Thyroid gland (tissue), 4 donors: ENCODE results near the gene RTTN. TPM values are rescaled to one million over a fixed set of nuclear protein-coding genes. Genes with fewer than 3 reads are reported as not detected.
"Not testable (repeated sequence)": the region's sequence is repeated elsewhere in the genome, so short reads cannot be mapped to it uniquely, and the experiment has no call there.

Source experiments
- DNase-seq, 2 donors: peaks; one replicate each; pipeline ENCODE4 v3.0.0-alpha.2; 2019
- H3K27ac ChIP-seq, 3 donors: fragments of 200-600 bp; sonication (generic); 1 replicate in 2 of 3; 2 replicates in 1 of 3; pipeline ENCODE4 v1.5.1; 2016 to 2019; ENCODE audit warnings: mild to moderate bottlenecking in 1 of 3, moderate library complexity in 1 of 3
- H3K27me3 ChIP-seq: fragments of 200-600 bp; sonication (generic); one replicate; pipeline ENCODE4 v1.5.1; 2019
- H3K36me3 ChIP-seq, 2 donors: fragments of 200-600 bp; sonication (generic); one replicate each; pipeline ENCODE4 v1.5.1; 2016 to 2019
- H3K4me1 ChIP-seq, 2 donors: fragments of 200-600 bp; sonication (generic); one replicate each; pipeline ENCODE4 v1.5.1; 2017 to 2019
- H3K4me3 ChIP-seq, 3 donors: fragments of 200-600 bp; sonication (generic); replicated peaks in 1 of 3; 1 replicate in 2 of 3; 2 replicates in 1 of 3; pipeline ENCODE4 v1.5.1; 2016; ENCODE audit warnings: mild to moderate bottlenecking in 1 of 3
- H3K9me3 ChIP-seq: fragments of 200-600 bp; sonication (generic); one replicate; pipeline ENCODE4 v1.5.1; 2017
- POLR2A ChIP-seq, 2 donors: fragments of 450-650 bp; IDR thresholded peaks; one replicate each; pipeline ENCODE4 v1.6.1; 2017; ENCODE audit warnings: antibody characterized with exemption in 2 of 2, mild to moderate bottlenecking in 2 of 2, moderate library complexity in 1 of 2
- WGBS, 2 donors: methylation state at CpG; one replicate each; pipeline ENCODE4 v1.1.5; 2017; 5-methylcytosine and 5-hydroxymethylcytosine counted together
- intact Hi-C: fragments of 100-400 bp; cut with DNase I; formaldehyde crosslinking; loops from one replicate; pipeline ENCODE4 v1.15.1; 2023
- total RNA-seq, 4 donors: library from RNA; depleted of rRNA; stranded (reverse); fragments of >200 nt; gene quantifications; one replicate each; pipeline ENCODE4 v1.2.3, GENCODE V29; 2016
- TF ChIP-seq, protein P1 (sequence below), 6 experiments: fragments of 200-600 bp in 3 of 6; fragments of 450-650 bp in 3 of 6; sonication (generic) in 3 of 6; IDR thresholded peaks; one replicate each; pipeline ENCODE4 v1.5.1; 2016 to 2019; ENCODE audit warnings: antibody characterized with exemption in 6 of 6, mild to moderate bottlenecking in 2 of 6, inconsistent platforms in 1 of 6, moderate library complexity in 1 of 6

The RTTN gene
- total RNA-seq, 4 donors from 2014 or later = 12.6 to 34.6 (median 19.3) TPM

DNA sequence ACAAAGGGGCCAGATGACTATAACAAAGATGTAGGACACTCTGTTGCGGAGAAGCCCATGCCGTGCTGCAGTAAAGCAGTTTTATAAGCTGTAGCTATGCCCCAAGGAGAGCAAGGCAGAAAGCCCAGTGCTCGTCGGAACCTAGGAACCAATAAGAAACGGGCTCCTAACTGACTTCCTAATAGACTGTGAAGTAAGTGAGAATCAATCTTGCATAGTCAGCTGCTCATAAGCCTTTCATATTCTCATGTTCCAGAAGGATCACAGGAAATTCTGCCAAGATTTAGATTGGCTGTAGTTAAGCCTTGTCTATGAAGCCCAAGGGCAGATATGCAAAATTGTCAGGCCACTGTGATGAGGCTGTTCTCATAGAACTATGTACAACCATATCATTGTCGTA lies 98.4 kb downstream of the RTTN start:
- H3K36me3 ChIP-seq = peaks cover 5 to 7% of the 10 kb centered on the region in 2 donors
- no peaks in the 10 kb centered on the region for H3K4me1 ChIP-seq
- DNase-seq = no peak
- TF ChIP-seq, protein P1, sequence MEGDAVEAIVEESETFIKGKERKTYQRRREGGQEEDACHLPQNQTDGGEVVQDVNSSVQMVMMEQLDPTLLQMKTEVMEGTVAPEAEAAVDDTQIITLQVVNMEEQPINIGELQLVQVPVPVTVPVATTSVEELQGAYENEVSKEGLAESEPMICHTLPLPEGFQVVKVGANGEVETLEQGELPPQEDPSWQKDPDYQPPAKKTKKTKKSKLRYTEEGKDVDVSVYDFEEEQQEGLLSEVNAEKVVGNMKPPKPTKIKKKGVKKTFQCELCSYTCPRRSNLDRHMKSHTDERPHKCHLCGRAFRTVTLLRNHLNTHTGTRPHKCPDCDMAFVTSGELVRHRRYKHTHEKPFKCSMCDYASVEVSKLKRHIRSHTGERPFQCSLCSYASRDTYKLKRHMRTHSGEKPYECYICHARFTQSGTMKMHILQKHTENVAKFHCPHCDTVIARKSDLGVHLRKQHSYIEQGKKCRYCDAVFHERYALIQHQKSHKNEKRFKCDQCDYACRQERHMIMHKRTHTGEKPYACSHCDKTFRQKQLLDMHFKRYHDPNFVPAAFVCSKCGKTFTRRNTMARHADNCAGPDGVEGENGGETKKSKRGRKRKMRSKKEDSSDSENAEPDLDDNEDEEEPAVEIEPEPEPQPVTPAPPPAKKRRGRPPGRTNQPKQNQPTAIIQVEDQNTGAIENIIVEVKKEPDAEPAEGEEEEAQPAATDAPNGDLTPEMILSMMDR (IDR thresholded peaks at IDR 0.05) = no peak
- TF ChIP-seq POLR2A (IDR thresholded peaks at IDR 0.05) = no peak
- 89 to 93% methylated on average over 6 of the region's 6 CpGs for WGBS, 2 donors
- intact Hi-C loops = no loop called here
- H3K4me3 ChIP-seq = no peak overlapping the region
- H3K9me3 ChIP-seq = no peaks in the 10 kb centered on the region
- H3K27me3 ChIP-seq = no peaks in the 10 kb centered on the region
- no peak overlapping the region for H3K27ac ChIP-seq

DNA sequence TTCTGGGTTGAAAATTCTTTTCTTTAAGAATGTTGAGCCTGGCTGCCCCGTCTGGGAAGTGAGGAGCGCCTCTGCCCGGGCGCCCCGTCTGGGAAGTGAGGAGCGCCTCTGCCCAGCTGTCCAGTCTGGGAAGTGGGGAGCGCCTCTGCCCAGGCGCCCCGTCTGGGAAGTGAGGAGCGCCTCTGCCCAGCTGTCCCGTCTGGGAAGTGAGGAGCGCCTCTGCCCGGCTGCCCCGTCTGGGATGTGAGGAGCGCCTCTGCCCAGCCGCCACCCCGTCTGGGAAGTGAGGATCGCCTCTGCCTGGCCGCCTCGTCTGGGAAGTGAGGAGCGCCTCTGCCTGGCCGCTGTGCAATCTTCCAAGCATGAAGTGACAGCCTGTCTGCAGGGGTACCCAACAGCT lies 102.6 kb downstream of the RTTN start:
- H3K4me1 ChIP-seq, DNase-seq, H3K4me3 ChIP-seq, H3K36me3 ChIP-seq, intact Hi-C loops, H3K9me3 ChIP-seq, H3K27me3 ChIP-seq, H3K27ac ChIP-seq: not testable (repeated sequence)
- WGBS, 2 donors = 91 to 99% methylated on average over 14 to 21 of the region's 22 CpGs

DNA sequence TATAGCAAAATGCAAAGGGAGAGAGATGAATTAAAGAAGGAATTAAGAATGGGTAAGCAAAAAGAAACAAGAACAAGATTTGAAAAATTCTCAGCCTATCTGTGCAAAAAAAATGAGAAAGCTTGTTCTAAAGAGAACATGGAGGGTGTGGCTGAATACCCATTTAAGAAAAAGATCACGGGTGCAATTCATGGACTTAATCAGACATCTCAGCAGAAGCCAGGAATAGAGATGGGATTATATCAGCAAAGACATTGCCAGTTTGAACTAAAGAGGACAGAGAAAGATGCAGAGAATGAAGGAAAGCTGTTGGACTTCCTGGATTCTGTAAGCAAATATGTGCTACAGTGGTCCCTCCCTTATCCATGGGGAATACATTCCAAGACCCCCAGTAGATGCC lies 115.6 kb downstream of the RTTN start:
- Histone ChIP-seq H3K27ac (no peak overlapping the region), H3K4me3 (no peak overlapping the region), H3K9me3 (no peaks in the 10 kb centered on the region), H3K4me1 (no peaks in the 10 kb centered on the region), H3K36me3 (no peaks in the 10 kb centered on the region), H3K27me3 (no peaks in the 10 kb centered on the region)
- DNase-seq = no peak
- 82 to 85% methylated on average over 1 of the region's 1 CpG for WGBS, 2 donors
- intact Hi-C loops = no loop called here
- TF ChIP-seq, protein P1 (IDR thresholded peaks at IDR 0.05) = no peak
- TF ChIP-seq POLR2A (IDR thresholded peaks at IDR 0.05) = no peak

DNA sequence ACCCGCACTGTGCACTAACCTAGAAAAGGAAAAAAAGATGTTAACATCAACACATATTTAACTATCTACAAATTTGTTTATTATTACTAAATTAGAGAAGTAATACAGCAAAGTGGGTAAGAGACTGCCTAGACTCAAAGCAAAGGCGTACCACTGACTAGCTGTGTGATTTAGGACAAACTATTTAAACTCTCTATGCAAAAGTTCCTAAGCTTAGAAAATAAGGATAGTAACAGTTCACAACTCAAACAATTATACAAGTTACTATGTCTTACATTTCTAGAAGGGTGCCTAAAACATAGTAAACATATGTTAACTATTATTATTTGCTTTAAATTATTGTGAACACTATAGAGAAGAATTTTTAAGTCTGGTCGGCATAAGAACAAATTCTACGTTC lies 119.4 kb downstream of the RTTN start:
- Histone ChIP-seq H3K9me3 (no peaks in the 10 kb centered on the region), H3K27ac (no peak overlapping the region), H3K27me3 (no peaks in the 10 kb centered on the region), H3K36me3 (no peaks in the 10 kb centered on the region), H3K4me1 (no peaks in the 10 kb centered on the region), H3K4me3 (no peak overlapping the region)
- TF ChIP-seq, protein P1 (IDR thresholded peaks at IDR 0.05) = no peak
- TF ChIP-seq POLR2A (IDR thresholded peaks at IDR 0.05) = no peak
- 90 to 91% methylated on average over 4 of the region's 4 CpGs for WGBS, 2 donors
- no peak for DNase-seq
- intact Hi-C loops = no loop called here

DNA sequence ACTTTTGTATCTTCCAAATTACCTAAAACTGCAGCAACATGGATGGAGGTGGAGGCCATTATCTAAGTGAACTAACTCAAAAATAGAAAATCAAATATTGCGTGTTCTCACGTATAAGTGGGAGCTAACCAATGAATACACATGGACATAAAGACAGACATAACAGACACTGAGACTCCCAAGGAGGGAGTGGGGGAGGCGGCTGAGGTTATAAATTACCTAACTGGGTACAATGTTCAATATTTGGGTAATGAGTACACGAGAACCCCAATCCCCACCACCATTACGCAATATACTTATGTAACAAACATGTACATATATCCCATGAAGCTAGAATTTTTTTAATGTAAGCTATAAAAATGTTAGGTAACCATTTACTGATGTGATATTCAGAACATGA lies 119.8 kb downstream of the RTTN start:
- intact Hi-C loops = no loop called here
- no peaks in the 10 kb centered on the region for H3K27me3 ChIP-seq

More for the DNA sequence above, 119.8 kb downstream of the RTTN start:
- TF ChIP-seq, protein P1 (IDR thresholded peaks at IDR 0.05) = no peak
- H3K4me3 ChIP-seq = no peak overlapping the region
- WGBS, 2 donors = 76% methylated on average over 5 of the region's 5 CpGs
- no peaks in the 10 kb centered on the region for H3K4me1 ChIP-seq
- no peak overlapping the region for H3K27ac ChIP-seq
- no peaks in the 10 kb centered on the region for H3K36me3 ChIP-seq
- H3K9me3 ChIP-seq = no peaks in the 10 kb centered on the region
- DNase-seq = no peak
